ENCODE data around the gene UGT1A6.

DNA sequence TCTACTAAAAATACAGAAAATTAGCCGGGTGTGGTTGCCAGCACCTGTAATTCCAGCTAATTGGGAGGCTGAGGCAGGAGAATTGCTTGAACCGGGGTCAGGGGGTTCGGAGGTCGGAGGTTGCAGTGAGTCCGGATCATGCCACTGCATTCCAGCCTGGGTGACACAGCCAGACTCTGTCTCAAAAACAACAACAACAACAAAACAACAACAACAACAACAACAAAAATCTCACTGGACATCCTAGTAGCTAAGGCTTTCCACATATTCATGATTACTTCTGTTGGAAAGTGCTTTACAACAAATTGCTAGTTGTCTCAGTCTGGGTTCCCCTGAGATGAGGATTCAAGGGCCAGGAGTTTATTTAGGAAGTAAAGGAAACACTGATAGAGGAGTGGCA lies 81.2 kb downstream of the UGT1A6 start:
- no peak for TF ChIP-seq GATA2 (IDR thresholded peaks at IDR 0.05; ENCODE audit: low read depth, low read length)
- TF ChIP-seq GATA3 (IDR thresholded peaks at IDR 0.05; ENCODE audit: low read depth, low read length): no peak

All from SH-SY5Y (cell line).